ENCODE data around the gene CHD3. TPM values are rescaled to one million over a fixed set of nuclear protein-coding genes. Genes with fewer than 3 reads are reported as not detected.
A peak's percentile ranks its signal among the peaks of the same experiment; 100 is the strongest.

Gene CHD3
- total RNA-seq, 1 donor from 2014 or later = 93.0 TPM

DNA sequence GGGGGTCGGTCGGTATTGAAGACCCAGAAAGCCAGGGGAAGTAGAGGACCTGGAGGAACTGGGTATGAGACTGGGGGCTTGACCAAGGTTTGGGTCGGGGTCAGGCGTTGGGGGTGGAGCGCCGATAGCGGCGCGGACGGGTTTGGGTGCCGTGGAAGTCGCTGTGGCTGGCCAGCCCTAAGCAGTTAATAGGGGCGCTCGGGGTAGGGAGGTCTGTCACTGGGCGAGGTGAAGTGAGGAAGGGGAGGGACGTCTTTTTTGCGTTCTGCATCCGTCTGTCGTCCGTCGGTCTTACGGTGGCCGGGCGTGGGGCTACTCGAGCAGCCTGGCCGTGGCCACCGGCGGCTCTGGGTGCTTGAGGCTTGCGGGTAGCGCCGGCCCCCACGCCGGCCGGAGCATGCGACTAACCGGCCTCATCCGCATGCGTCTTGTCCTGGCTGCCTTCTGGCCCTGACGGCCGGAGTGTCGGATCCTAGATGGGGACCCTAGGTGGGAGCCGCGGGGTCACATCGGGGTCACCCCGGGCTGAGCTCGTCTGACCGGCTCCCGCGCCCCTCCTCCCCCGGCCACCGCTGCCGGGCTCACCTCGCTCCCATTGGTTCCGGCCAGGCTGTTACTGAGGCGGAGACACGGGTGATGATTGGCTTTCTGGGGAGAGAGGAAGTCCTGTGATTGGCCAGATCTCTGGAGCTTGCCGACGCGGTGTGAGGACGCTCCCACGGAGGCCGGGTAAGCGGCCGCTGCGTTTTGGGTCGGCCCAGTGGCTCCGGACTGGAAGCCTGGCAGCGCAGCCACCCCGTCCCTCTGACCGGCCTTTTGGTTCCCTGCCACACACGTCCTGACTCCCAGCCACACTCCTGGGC lies 44.1 kb upstream of the CHD3 start:
- peak overlapping the region; percentile 97 for H3K27ac ChIP-seq
- TF ChIP-seq, protein P1, sequence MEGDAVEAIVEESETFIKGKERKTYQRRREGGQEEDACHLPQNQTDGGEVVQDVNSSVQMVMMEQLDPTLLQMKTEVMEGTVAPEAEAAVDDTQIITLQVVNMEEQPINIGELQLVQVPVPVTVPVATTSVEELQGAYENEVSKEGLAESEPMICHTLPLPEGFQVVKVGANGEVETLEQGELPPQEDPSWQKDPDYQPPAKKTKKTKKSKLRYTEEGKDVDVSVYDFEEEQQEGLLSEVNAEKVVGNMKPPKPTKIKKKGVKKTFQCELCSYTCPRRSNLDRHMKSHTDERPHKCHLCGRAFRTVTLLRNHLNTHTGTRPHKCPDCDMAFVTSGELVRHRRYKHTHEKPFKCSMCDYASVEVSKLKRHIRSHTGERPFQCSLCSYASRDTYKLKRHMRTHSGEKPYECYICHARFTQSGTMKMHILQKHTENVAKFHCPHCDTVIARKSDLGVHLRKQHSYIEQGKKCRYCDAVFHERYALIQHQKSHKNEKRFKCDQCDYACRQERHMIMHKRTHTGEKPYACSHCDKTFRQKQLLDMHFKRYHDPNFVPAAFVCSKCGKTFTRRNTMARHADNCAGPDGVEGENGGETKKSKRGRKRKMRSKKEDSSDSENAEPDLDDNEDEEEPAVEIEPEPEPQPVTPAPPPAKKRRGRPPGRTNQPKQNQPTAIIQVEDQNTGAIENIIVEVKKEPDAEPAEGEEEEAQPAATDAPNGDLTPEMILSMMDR (IDR thresholded peaks at IDR 0.05) = no peak
- DNase-seq = peak; percentile 94
- intact Hi-C loops (cut with DNase I) = no loop called here
- H3K27me3 ChIP-seq = no peaks in the 10 kb centered on the region
- peak overlapping the region; percentile 90 for H3K4me3 ChIP-seq
- H3K4me1 ChIP-seq = peaks cover 29% of the 10 kb centered on the region
- H3K36me3 ChIP-seq = peaks cover 45% of the 10 kb centered on the region
- no peaks in the 10 kb centered on the region for H3K9me3 ChIP-seq
- peak; percentile 77 for ATAC-seq

DNA sequence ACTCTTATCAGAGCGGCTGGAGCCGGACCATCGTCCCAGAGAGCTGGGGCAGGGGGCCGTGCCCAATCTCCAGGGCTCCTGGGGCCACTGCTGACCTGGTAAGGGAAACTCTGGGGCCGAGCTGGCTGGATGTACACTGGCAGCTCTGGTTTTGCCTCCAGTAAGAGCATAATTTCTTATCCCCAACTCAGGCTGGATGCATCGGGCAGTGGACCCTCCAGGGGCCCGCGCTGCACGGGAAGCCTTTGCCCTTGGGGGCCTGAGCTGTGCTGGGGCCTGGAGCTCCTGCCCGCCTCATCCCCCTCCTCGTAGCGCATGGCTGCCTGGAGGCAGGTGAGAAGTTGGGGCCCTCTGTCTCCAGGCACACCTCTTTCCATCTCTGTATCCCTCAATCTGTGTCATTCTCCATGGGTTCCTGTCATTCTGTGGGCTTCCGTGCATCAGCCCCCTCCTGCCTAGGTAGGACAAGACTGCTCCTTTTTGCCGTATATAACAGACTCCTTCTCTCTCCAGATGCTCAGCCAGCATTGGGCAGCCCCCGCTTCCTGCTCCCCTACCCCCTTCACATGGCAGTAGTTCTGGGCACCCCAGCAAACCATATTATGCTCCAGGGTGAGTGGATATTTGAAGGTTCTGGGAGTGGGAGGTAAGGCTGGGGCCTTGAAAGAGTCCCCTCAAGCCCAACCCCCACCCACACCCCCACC lies 43.1 kb upstream of the CHD3 start:
- Histone ChIP-seq H3K27ac (peak overlapping the region; percentile 97), H3K9me3 (no peaks in the 10 kb centered on the region), H3K4me1 (peaks cover 20% of the 10 kb centered on the region), H3K36me3 (peaks cover 51% of the 10 kb centered on the region), H3K4me3 (peak overlapping the region; percentile 90), H3K27me3 (no peaks in the 10 kb centered on the region)
- peak; percentile 66 for DNase-seq
- no peak for ATAC-seq
- intact Hi-C loops (cut with DNase I) = no loop called here
- TF ChIP-seq, protein P1 (IDR thresholded peaks at IDR 0.05) = no peak

DNA sequence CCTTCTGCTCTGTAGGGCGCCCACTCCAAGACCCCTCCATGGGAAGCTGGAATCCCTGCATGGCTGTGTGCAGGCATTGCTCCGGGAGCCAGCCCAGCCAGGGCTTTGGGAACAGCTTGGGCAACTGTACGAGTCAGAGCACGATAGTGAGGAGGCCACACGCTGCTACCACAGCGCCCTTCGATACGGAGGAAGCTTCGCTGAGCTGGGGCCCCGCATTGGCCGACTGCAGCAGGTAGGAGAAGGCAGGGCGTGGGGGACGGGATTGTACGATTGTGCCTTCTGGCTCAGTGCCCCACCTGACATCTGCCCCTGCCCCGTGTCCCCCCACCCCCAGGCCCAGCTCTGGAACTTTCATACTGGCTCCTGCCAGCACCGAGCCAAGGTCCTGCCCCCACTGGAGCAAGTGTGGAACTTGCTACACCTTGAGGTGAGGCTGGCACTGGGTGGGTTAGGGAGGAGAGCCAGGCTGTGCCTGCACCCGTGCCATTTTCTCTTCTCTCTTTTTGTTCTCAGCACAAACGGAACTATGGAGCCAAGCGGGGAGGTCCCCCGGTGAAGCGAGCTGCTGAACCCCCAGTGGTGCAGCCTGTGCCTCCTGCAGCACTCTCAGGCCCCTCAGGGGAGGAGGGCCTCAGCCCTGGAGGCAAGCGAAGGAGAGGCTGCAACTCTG lies 42.4 kb upstream of the CHD3 start:
- peak; percentile 62 for DNase-seq
- peaks cover 56% of the 10 kb centered on the region for H3K36me3 ChIP-seq
- ATAC-seq = no peak

DNA sequence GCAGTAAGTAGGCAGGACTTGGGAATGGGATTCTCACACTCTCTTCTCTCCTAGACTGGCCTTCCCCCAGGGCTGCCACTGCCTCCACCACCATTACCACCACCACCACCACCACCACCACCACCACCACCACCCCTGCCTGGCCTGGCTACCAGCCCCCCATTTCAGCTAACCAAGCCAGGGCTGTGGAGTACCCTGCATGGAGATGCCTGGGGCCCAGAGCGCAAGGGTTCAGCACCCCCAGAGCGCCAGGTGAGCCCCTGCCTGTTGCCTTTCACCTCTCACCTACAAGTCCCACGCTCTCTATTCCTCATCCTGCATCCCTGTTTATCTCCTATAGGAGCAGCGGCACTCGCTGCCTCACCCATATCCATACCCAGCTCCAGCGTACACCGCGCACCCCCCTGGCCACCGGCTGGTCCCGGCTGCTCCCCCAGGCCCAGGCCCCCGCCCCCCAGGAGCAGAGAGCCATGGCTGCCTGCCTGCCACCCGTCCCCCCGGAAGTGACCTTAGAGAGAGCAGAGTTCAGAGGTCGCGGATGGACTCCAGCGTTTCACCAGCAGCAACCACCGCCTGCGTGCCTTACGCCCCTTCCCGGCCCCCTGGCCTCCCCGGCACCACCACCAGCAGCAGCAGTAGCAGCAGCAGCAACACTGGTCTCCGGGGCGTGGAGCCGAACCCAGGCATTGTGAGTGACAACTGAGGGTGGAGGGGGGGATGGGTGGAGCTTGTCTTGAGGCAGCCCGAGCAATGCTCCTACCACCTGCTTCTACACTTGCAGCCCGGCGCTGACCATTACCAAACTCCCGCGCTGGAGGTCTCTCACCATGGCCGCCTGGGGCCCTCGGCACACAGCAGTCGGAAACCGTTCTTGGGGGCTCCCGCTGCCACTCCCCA lies 41.6 kb upstream of the CHD3 start:
- ATAC-seq = no peak
- H3K36me3 ChIP-seq = peaks cover 60% of the 10 kb centered on the region
- TF ChIP-seq, protein P1 (IDR thresholded peaks at IDR 0.05) = no peak
- H3K9me3 ChIP-seq = no peaks in the 10 kb centered on the region
- H3K27ac ChIP-seq = no peak overlapping the region
- H3K27me3 ChIP-seq = no peaks in the 10 kb centered on the region
- DNase-seq = peak; percentile 68
- peaks cover 13% of the 10 kb centered on the region for H3K4me1 ChIP-seq
- intact Hi-C loops (cut with DNase I) = no loop called here
- H3K4me3 ChIP-seq = no peak overlapping the region

More for the DNA sequence above, 42.4 kb upstream of the CHD3 start:
- TF ChIP-seq, protein P1 (IDR thresholded peaks at IDR 0.05) = no peak
- Histone ChIP-seq H3K27me3 (no peaks in the 10 kb centered on the region), H3K9me3 (no peaks in the 10 kb centered on the region), H3K4me3 (no peak overlapping the region), H3K27ac (no peak overlapping the region), H3K4me1 (peaks cover 13% of the 10 kb centered on the region)
- intact Hi-C loops (cut with DNase I) = no loop called here

DNA sequence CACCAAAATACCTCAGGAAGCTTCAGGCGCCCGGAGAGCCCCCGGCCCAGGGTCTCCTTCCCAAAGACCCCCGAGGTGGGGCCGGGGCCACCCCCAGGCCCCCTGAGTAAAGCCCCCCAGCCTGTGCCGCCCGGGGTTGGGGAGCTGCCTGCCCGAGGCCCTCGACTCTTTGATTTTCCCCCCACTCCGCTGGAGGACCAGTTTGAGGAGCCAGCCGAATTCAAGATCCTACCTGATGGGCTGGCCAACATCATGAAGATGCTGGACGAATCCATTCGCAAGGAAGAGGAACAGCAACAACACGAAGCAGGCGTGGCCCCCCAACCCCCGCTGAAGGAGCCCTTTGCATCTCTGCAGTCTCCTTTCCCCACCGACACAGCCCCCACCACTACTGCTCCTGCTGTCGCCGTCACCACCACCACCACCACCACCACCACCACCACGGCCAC lies 40.4 kb upstream of the CHD3 start:
- intact Hi-C loops (cut with DNase I) = no loop called here
- Histone ChIP-seq H3K4me3 (no peak overlapping the region), H3K36me3 (peaks cover 72% of the 10 kb centered on the region), H3K9me3 (no peaks in the 10 kb centered on the region), H3K27ac (no peak overlapping the region), H3K4me1 (peaks cover 15% of the 10 kb centered on the region), H3K27me3 (no peaks in the 10 kb centered on the region)
- TF ChIP-seq, protein P1 (IDR thresholded peaks at IDR 0.05) = no peak
- ATAC-seq = no peak
- no peak for DNase-seq

All from upper lobe of right lung (tissue), 1 donor.